NOMO-1 treated with dmso at 0.1 percent for 144 hours (cell line): Measurements from ENCODE around the gene C3orf33.
"Not testable (repeated sequence)": the region's sequence is repeated elsewhere in the genome, so short reads cannot be mapped to it uniquely, and the experiment has no call there.

Experiments used
- DNase-seq: peaks from one replicate; lab custom pipeline; 2025; ENCODE audit not compliant: unreplicated experiment; lab: John Stamatoyannopoulos, UW

The C3orf33 gene, protein sequence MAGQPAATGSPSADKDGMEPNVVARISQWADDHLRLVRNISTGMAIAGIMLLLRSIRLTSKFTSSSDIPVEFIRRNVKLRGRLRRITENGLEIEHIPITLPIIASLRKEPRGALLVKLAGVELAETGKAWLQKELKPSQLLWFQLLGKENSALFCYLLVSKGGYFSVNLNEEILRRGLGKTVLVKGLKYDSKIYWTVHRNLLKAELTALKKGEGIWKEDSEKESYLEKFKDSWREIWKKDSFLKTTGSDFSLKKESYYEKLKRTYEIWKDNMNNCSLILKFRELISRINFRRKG

GRCh38 chr3:155805802-155806618, at the start of gene C3orf33:
C3orf33 (minus strand) TSS chr3:155806278; CDS start chr3:155806252, 26 bp downstream.
- DNase-seq, result peak; percentile 74

DNA sequence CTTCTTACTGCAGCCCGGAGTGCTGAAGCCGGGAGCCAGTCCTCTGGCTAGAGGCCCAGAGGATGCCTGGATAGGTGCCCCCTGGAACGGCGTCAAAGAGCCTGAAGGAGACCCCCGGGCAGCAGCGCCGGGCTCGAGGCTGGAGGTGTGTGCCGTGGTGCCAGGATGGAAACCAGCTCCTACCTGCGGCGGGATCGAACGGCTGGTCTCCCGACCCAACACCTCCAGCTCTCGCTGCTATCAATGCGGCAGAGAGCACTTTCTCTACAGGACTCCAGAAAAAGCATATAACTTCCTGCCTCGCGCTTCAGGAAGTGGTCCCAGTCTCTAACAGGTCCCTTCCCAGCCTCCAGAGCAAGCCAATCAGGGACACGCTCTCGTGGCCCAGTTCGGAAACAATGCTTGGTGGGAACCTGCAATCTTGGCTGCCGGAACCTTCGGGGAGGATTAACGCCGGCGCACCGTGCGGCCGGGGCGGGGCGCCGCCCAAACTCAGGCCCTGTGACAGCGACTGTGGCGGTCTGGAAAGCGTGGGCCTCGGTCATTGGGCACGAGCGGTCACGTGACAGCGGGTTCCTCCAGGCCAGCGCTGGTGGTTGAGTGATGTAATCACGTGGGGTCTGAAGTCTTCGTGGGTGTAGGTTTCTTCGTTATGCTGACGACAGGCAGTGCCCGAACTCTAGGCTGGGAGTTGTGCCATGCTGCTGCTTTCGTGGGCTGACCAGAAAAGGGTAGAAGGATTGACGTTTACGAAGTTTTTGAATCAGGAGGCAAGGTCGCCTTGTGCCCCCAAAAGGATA, 48.3 kb upstream of the C3orf33 start, which contains the start of gene SLC33A1:
Gene SLC33A1 (minus strand): TSS at position 287 of the 800 bp plus-strand sequence. CDS start 430 bp downstream, outside the sequence.
- DNase-seq, result peak; percentile 100

DNA sequence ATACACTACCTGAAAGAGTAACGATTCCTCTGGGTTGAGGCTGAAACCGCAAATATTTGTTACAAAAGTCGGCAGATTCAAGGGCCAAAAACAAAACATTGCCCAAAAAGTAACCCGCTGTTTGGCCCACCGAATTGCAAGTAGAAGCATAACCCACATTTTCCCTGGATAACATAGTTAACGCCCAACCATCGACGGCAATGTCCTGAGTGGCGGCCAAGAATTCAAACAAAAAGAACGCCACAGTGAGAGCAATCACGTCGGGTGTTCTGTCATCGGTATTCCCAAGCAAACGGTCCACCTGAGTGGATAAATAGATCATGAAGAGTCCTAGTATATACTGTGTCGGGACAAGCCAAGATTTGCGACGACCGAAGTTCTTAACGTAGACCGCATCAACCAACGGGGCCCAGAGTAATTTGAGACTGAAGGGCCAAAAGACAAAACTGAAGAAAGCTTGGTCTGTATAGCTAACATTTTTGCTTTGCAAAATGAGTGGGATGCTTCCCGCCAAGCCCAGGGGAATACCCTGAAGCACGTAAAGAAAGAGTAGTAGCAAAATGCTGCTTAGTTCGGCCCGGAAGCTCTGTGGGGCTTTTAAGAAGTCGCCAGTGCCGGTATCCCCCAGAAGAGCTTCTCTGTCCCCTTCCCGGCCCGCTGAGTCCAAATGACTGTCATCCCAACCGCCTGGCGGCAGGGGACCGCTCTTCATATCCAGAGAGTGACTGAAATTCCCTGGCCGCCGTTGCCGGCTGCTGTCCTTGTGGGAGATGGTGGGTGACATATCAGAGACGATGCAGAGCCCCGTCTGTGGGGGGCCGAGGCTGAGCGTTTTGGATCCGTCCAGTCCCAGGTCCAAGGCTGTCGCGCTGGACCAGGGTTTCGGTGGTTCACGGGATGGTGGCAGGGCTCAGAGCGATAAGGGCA, 47.4 kb upstream of the C3orf33 start:
- peak; percentile 27 for DNase-seq

DNA sequence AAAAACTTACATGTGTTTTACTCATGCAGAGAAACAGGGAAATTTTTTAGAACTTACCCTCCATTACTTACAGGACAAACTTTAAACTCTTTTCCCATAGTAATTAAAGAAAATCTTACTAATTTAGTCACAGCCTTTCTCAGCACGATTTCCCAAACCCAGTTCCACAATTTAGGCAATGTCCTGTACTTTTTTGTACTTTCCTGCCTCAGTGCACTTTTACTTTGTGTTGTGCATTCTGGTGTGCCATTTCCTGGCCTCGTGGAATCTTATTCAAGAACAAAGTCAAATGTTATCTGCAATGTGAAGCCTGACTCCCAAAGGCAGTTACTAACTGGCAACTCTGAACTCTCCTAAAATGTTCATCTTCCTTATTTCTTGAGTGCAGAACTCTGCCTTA, 46.3 kb upstream of the C3orf33 start:
- DNase-seq, result peak; percentile 13

DNA sequence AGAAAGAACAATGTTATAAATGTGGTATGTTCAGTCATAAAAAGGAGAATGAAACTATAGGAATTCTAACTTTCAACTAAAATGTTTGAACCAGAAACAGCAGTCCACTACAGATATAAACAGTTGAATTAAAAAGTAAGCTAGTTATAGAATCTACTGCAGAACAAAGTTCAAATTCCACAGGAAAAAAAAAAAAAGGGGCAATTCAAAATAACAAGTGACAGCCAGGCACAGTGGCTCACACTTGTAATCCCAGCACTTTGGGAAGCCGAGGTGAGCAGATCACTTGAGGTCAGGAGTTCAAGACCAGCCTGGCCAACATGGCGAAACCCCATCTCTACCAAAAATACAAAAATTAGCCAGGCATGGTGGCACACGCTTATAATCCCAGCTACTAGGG, 43.3 kb upstream of the C3orf33 start:
- not testable (repeated sequence) for DNase-seq

DNA sequence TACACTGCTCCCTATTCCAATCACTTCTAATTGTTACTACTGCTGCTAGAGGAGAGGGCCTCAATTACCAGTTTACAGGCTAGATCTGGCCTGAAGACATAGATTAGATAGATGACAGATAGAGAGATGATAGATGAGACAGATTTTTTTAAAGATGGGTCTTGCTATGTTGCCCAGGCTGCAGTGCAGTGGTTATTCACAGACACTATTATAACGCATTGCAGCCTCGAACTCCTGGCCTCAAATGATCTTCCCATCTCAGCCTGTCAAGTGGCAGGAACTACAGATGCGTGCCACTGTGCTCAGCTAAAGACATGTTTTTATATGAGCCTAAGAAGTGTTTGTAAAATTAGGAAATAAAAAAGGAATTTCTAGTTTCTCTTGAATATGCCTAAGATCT, 41.9 kb upstream of the C3orf33 start:
- DNase-seq, result no peak

DNA sequence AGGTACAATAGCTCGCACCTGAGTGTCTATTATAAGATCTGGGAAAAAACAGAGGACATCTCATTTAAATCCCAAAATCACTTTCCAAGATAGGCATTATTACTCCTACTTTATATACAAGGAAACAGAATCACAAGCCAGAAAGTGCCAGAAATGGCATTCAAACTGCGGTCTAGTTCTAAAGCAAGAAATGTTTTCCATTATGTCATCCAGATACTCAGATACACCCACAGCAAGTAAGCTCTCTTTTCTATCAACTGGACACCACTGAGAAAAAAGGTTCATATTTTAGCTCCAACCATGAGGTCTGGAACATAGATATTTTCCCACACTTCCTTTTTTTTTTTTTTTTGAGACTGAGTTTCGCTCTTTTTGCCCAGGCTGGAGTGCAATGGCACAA, 40.0 kb upstream of the C3orf33 start:
- DNase-seq, result no peak

- DNase-seq, result no peak
Observed at GRCh38 chr3:155843569-155843968, 37.5 kb upstream of the C3orf33 start.

GRCh38 chr3:155835341-155836071, 29.4 kb upstream of the C3orf33 start:
- DNase-seq, result no peak

DNA sequence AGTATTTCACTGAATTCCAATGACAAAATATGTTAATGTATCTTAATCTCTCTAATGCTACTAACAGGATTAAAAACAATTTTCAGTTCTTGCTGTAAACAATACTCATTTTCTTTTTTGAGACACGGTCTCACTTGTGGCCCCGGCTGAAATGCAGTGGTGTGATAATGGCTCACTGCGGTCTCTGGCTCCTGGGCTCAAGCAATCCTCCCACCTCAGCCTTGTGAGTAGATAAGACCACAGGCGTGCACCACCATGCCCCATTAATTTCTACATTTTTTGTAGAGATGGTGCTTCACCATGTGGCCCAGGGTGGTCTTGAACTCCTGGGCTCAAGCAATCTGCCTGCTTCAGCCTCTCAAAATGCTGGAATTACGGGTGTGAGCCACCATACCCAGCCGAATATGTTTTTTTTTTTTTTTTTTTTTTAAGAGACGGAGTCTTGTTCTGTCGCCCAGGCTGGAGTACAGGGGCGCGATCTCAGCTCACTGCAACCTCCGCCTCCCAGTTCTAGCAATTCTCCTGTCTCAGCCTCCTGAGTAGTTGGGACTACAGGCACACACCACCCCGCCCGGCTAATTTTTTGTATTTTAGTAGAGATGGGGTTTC, 22.5 kb upstream of the C3orf33 start:
- not testable (repeated sequence) for DNase-seq

- no peak for DNase-seq
Observed at GRCh38 chr3:155815030-155815545, 9.0 kb upstream of the C3orf33 start.

DNA sequence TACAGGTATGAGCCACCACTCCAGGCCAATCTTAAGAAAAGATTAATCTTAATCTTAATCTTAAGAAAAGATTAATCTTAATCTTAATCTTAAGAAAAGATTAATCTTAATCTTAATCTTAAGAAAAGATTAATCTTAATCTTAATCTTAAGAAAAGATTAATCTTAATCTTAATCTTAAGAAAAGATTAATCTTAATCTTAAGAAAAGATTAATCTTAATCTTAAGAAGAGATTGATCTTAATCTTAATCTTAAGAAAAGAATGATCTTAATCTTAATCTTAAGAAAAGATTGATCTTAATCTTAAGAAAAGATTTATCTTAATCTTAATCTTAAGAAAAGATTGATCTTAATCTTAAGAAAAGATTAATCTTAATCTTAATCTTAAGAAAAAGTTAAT, 7.1 kb upstream of the C3orf33 start:
- DNase-seq, result not testable (repeated sequence)

DNA sequence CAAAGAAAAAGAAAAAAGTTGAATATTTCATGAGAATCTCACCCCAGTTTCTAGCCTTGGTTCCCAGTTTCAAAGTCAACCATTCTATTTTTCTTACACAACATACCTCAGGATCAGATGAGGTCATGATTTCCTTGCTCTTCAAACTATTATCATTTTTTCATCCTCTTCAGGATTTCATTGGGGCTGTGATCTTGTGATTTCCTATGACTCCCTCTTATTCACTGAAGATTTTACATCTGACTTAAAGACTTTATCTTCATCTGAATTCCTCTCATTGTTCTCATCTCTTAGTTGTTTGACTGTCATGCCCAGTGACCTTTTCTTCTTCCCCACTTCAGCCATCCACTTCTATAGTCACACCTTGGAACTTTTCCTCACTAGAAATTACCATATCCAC, 3.1 kb upstream of the C3orf33 start:
- DNase-seq, result no peak

GRCh38 chr3:155807823-155808222, 1.7 kb upstream of the C3orf33 start:
- DNase-seq, result no peak

GRCh38 chr3:155805204-155805801, 775 bp downstream of the C3orf33 start:
- DNase-seq, result no peak

DNA sequence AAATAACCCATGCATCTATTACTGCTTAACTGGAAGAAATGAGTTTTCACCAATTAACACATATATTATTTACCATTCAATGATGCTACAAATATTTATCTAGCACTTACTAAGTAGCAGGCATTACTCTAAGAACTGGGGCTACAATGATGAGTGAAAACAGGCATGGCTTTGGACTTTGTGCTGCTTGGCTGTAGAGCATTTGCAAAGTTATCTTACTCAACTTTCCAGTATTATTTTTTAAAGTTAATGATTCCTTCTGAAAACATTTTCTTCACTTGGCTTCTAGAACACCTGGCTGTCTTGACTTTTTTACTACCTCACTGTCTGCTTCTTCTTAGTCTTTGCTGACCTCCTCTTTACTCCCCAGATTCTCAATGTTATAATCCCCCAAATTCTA, 1.8 kb downstream of the C3orf33 start:
- DNase-seq, result no peak

- no peak for DNase-seq
Observed at GRCh38 chr3:155792532-155792931, 13.5 kb downstream of the C3orf33 start.

GRCh38 chr3:155791190-155791589, 14.9 kb downstream of the C3orf33 start:
- DNase-seq, result no peak
